H1 (cell line): ENCODE measurements around the gene VMP1. TPM values are rescaled to one million over a fixed set of nuclear protein-coding genes. Genes with fewer than 3 reads are reported as not detected.

ENCODE experiments used
- ATF2 ChIP-seq: IDR thresholded peaks from 2 replicates; pipeline ENCODE4 v1.6.1; 2012; ENCODE audit warnings: low read length, inconsistent platforms
- ATF3 ChIP-seq: IDR thresholded peaks from 2 replicates; pipeline ENCODE4 v1.6.1; 2011; ENCODE audit warnings: low read depth, mild to moderate bottlenecking, low read length; ENCODE audit not compliant: insufficient read depth
- SP2 ChIP-seq: IDR thresholded peaks from 2 replicates; pipeline ENCODE4 v1.6.1; 2012; ENCODE audit warnings: mild to moderate bottlenecking, low read length, inconsistent platforms
- TAF1 ChIP-seq: IDR thresholded peaks from 2 replicates; pipeline ENCODE4 v1.6.1; 2011; ENCODE audit warnings: mild to moderate bottlenecking, low read depth, low read length
- polyA plus RNA-seq, 7 experiments: library from polyadenylated mRNA; depleted of rRNA in 3 of 7; stranded (reverse) in 5 of 7; unstranded in 2 of 7; fragments of >200 nt in 5 of 7; fragments of 200-250 nt in 2 of 7; gene quantifications; 1 replicate in 5 of 7; 2 replicates in 1 of 7; 4 replicates in 1 of 7; pipeline versions ENCODE4 v1.2.1 to v1.2.3, GENCODE V29; 2011 to 2013; ENCODE audit warnings: missing spikeins in 2 of 7, mixed read lengths in 2 of 7
- total RNA-seq: library from RNA; stranded (reverse); fragmentation: NEBNext Ultra II Directional; extraction: Animal tissue kit (Norgen Biotek cat#: 25700); gene quantifications from 2 replicates; pipeline ENCODE4 v1.2.1, GENCODE V29; 2021

Gene VMP1
- total and polyA plus RNA-seq, 2 of the 8 experiments (the other 6 are each of a cell fraction or from before 2014, with no cell fraction given) = 45.0 to 92.7 TPM

GRCh38 chr17:59696682-59697277 is 10.7 kb upstream of the VMP1 start (continued):
- 0 out of 2 replicates have a peak, but pooled peaks have one; percentile 50 for TF ChIP-seq ATF2
- no peak for TF ChIP-seq TAF1
- TF ChIP-seq SP2 = no peak
- TF ChIP-seq ATF3 = no peak
